K562 (cell line): ENCODE measurements around the gene ZNF597. TPM values are rescaled to one million over a fixed set of nuclear protein-coding genes. Genes with fewer than 3 reads are reported as not detected.

Experiments used
- ATAC-seq: fragments of 200-7000 bp; cut with Tn5 transposase; 3 replicates; pipeline ENCODE4 v1.9.1; 2020; ENCODE audit warnings: moderate library complexity
- BruUV-seq: library from RNA; stranded (reverse); fragments of 400-500 nt; replicated peaks from 2 replicates; lab custom pipeline; 2021; lab: Mats Ljungman, UMichigan
- CTCF ChIA-PET: fragments of 300-600 bp; formaldehyde crosslinking; extraction: SDS; loops from one replicate; lab custom pipeline; 2021; ENCODE audit warnings: low intra/inter-chr PET ratio; lab: Yijun Ruan, JAX
- POLR2A ChIA-PET: fragments of 300-600, 350-650 bp; sonication (Branson Sonifier 250); formaldehyde crosslinking; extraction: SDS; loops from one replicate; lab custom pipeline; 2021; ENCODE audit warnings: antibody characterized with exemption, inconsistent platforms; lab: Yijun Ruan, JAX
- DNase-seq, 4 experiments: peaks; one replicate each; pipeline versions ENCODE4 v3.0.0 to v3.0.0-alpha.2; 2011 to 2018; ENCODE audit warnings: low spot score in 3 of 4, mixed read lengths in 3 of 4; ENCODE audit errors: extremely low read depth in 1 of 4
- FAIRE-seq: peaks from 2 replicates; lab custom pipeline; 2011; peaks lifted over from hg19 to GRCh38; lab: Jason Lieb, UNC
- H2AFZ ChIP-seq: 2 replicates; pipeline ENCODE4 v1.6.0; 2011; ENCODE audit warnings: low read depth, low read length, control low read depth, inconsistent platforms
- H3K27ac ChIP-seq: fragments of 200-600 bp; 3 replicates; pipeline ENCODE4 v1.8.0; 2011; ENCODE audit warnings: low read depth, mild to moderate bottlenecking, control low read depth, inconsistent platforms, low read length, moderate library complexity, mixed read lengths; ENCODE audit errors: extremely low read depth
- H3K27me3 ChIP-seq, 2 experiments: fragments of 300-600 bp in 1 of 2; 2 replicates in 1 of 2; 3 replicates in 1 of 2; pipeline versions ENCODE4 v1.6.0 to v1.8.0; 2011; ENCODE audit warnings: inconsistent platforms in 2 of 2, low read length in 2 of 2, mild to moderate bottlenecking in 1 of 2, mixed read lengths in 1 of 2, moderate library complexity in 1 of 2; ENCODE audit not compliant: control insufficient read depth in 2 of 2, insufficient read depth in 2 of 2
- H3K36me3 ChIP-seq: fragments of 300-600 bp; 3 replicates; pipeline ENCODE4 v1.8.0; 2011; ENCODE audit warnings: mild to moderate bottlenecking, low read length, inconsistent platforms; ENCODE audit not compliant: control insufficient read depth, insufficient read depth
- H3K4me1 ChIP-seq, 2 experiments: fragments of 200-600 bp in 1 of 2; replicated peaks in 1 of 2; 2 replicates in 1 of 2; 3 replicates in 1 of 2; pipeline versions ENCODE4 v1.5.1 to v1.8.0; 2011; ENCODE audit warnings: inconsistent platforms in 2 of 2, low read length in 2 of 2, mild to moderate bottlenecking in 1 of 2, mixed read lengths in 1 of 2, moderate library complexity in 1 of 2; ENCODE audit not compliant: control insufficient read depth in 2 of 2, insufficient read depth in 2 of 2
- H3K4me2 ChIP-seq: 2 replicates; pipeline ENCODE4 v1.6.1; 2011; ENCODE audit warnings: low read length, control low read depth, inconsistent platforms, mixed read lengths; ENCODE audit not compliant: insufficient read depth
- H3K4me3 ChIP-seq: fragments of 200-600 bp; sonication (generic), shearing (Covaris generic); 2 replicates; pipeline ENCODE4 v1.5.1; 2016; ENCODE audit warnings: control low read depth, inconsistent platforms
- H3K79me2 ChIP-seq: fragments of 200-600 bp; 3 replicates; pipeline ENCODE4 v1.8.0; 2011; ENCODE audit warnings: low read length, inconsistent platforms; ENCODE audit not compliant: control insufficient read depth, insufficient read depth
- H3K9ac ChIP-seq, 2 experiments: 2 replicates each; pipeline versions ENCODE4 v1.6.0 to v1.6.1; 2011; ENCODE audit warnings: low read depth in 2 of 2, low read length in 2 of 2, control low read depth in 1 of 2, inconsistent platforms in 1 of 2, mild to moderate bottlenecking in 1 of 2, mixed read lengths in 1 of 2; ENCODE audit not compliant: insufficient read depth in 1 of 2
- H3K9me1 ChIP-seq: one replicate; pipeline ENCODE4 v1.6.0; 2011; ENCODE audit warnings: inconsistent platforms, mild to moderate bottlenecking, low read length, moderate library complexity; ENCODE audit not compliant: control insufficient read depth, insufficient read depth
- H3K9me3 ChIP-seq: replicated peaks from 2 replicates; pipeline ENCODE4 v1.5.1; 2011; ENCODE audit warnings: low read depth, low read length, inconsistent platforms; ENCODE audit not compliant: control insufficient read depth, insufficient read depth
- H4K20me1 ChIP-seq: replicated peaks from 2 replicates; pipeline ENCODE4 v1.6.1; 2011; ENCODE audit warnings: low read length, inconsistent platforms, mixed read lengths; ENCODE audit not compliant: control insufficient read depth, insufficient read depth
- AFF1 ChIP-seq, 2 experiments: fragments of 450-650 bp; IDR thresholded peaks; 2 replicates each; pipeline ENCODE4 v1.6.1; 2018; ENCODE audit warnings: mild to moderate bottlenecking in 2 of 2, low read depth in 1 of 2; ENCODE audit not compliant: partially characterized antibody in 2 of 2
- CBX2 ChIP-seq: fragments of 200-600 bp; sonication (generic); IDR thresholded peaks from one replicate; pipeline ENCODE4 v1.6.1; 2012; ENCODE audit warnings: mild to moderate bottlenecking, low read length, inconsistent platforms; ENCODE audit not compliant: insufficient read depth, poor library complexity, severe bottlenecking
- PCBP1 ChIP-seq: fragments of 200-400 bp; formaldehyde crosslinking; IDR thresholded peaks from 2 replicates; pipeline ENCODE4 v1.6.1; 2018; ENCODE audit warnings: mild to moderate bottlenecking, low read depth, low read length; ENCODE audit not compliant: poor library complexity, severe bottlenecking
- POLR2B ChIP-seq: fragments of 450-650 bp; IDR thresholded peaks from 2 replicates; pipeline ENCODE4 v1.6.1; 2018; ENCODE audit warnings: low read depth; ENCODE audit not compliant: partially characterized antibody
- SREBF2 ChIP-seq: sonication (generic); formaldehyde crosslinking; IDR thresholded peaks from 2 replicates; pipeline ENCODE4 v1.4.0; 2020; ENCODE audit warnings: mild to moderate bottlenecking, missing genetic modification reagents
- UBTF ChIP-seq, 2 experiments: IDR thresholded peaks; 2 replicates each; pipeline ENCODE4 v1.6.1; 2012; ENCODE audit warnings: improper control_type of control experiment in 2 of 2, low read depth in 2 of 2, low read length in 2 of 2, borderline replicate concordance in 1 of 2
- ZFX ChIP-seq: sonication (generic); formaldehyde crosslinking; IDR thresholded peaks from 2 replicates; pipeline ENCODE4 v1.8.0; 2022; ENCODE audit warnings: mild to moderate bottlenecking, missing genetic modification reagents, moderate library complexity
- ZNF384 ChIP-seq: IDR thresholded peaks from 2 replicates; pipeline ENCODE4 v1.6.1; 2012; ENCODE audit warnings: low read depth, low read length, improper control_type of control experiment
- ZNF717 ChIP-seq: fragments of 250-450 bp; sonication (Bioruptor Pico); IDR thresholded peaks from 2 replicates; pipeline ENCODE4 v1.5.0; 2021
- WGBS: fragments of 100-300 bp; shearing (Covaris generic); methylation state at CpG from one replicate; pipeline ENCODE4 v1.1.6; 2016; ENCODE audit warnings: low coverage, mixed read lengths; ENCODE audit not compliant: insufficient coverage; ENCODE audit errors: missing lambda C conversion rate; 5-methylcytosine and 5-hydroxymethylcytosine counted together
- in situ Hi-C: fragments of 300-500 bp; cut with MboI; formaldehyde crosslinking; loops from 4 replicates; pipeline ENCODE4 v1.15.0; 2018; ENCODE audit warnings: inconsistent platforms, mixed read lengths
- intact Hi-C: fragments of 100-400 bp; cut with micrococcal nuclease; formaldehyde crosslinking; loops from 2 replicates; pipeline ENCODE4 v1.14.2; 2022
- polyA plus RNA-seq, 8 experiments: library from polyadenylated mRNA; depleted of rRNA in 4 of 8; stranded (reverse) in 5 of 8; unstranded in 3 of 8; fragments of >200 nt; fragmentation: Nextera tagmentation in 2 of 8; fragmentation: Illumina TruSeq in 1 of 8; extraction: Ambion mirVana in 2 of 8; extraction: Trizol in 1 of 8; gene quantifications; 2 replicates each; pipeline versions ENCODE4 v1.2.1 to v1.2.3, GENCODE V29; 2011 to 2014; ENCODE audit warnings: inconsistent platforms in 1 of 8, missing spikeins in 1 of 8
- total RNA-seq, 7 experiments: library from RNA; depleted of rRNA in 6 of 7; stranded (reverse); fragments of >200 nt in 6 of 7; fragmentation: Illumina TruSeq in 2 of 7; extraction: Trizol in 2 of 7; gene quantifications; 2 replicates each; pipeline versions ENCODE4 v1.2.1 to v1.2.3, GENCODE V29; 2011 to 2021; ENCODE audit warnings: low replicate concordance in 1 of 7

ZNF597 gene
- total and polyA plus RNA-seq, 9 of the 15 experiments (the other 6 are each of a cell fraction or from before 2014, with no cell fraction given): 0.14 to 0.68 (median 0.42) TPM

GRCh38 chr16:3444032-3444388, 706 bp upstream of the ZNF597 start (continued):
- TF ChIP-seq UBTF (IDR thresholded peaks at IDR 0.05; ENCODE audit: borderline replicate concordance in 1 of 2, low read depth in 2 of 2, low read length in 2 of 2) (no peak), ZNF384 (no peak), ZFX (CRISPR knock-in tag) (peak; percentile 8; the same call in 1 of the 2 replicates), SREBF2 (CRISPR knock-in tag) (no peak), PCBP1 (no peak)

GRCh38 chr16:3439637-3440036, 3.7 kb downstream of the ZNF597 start:
- Histone ChIP-seq H3K36me3 (no peaks in the 10 kb centered on the region), H4K20me1 (no peaks in the 10 kb centered on the region), H3K4me3 (no peak overlapping the region), H3K4me2 (no peak overlapping the region), H3K9ac (no peak overlapping the region), H3K27ac (no peak overlapping the region), H3K27me3 (peaks cover 4 to 7% of the 10 kb centered on the region in 2 experiments; a peak in 3 of 5 replicates), H2AFZ (no peak overlapping the region), H3K9me1 (no peaks in the 10 kb centered on the region), H3K79me2 (no peaks in the 10 kb centered on the region), H3K4me1 (no peaks in the 10 kb centered on the region; a peak in 1 of 5 replicates), H3K9me3 (no peaks in the 10 kb centered on the region; the same call in 1 of the 2 replicates)
- ATAC-seq (no peak), FAIRE-seq (no peak), DNase-seq (no peak)
- ChIA-PET POLR2A (no interaction called here), CTCF (no interaction called here)
- 23% methylated on average over 4 of the region's 4 CpGs for WGBS
- in situ Hi-C loops (no loop called here), intact Hi-C loops (no loop called here)
- no TSS peak for BruUV-seq
- TF ChIP-seq CBX2: no peak
- no peak for TF ChIP-seq POLR2B
- peak in 1 of 2 experiments; percentile 88 for TF ChIP-seq AFF1 (IDR thresholded peaks at IDR 0.05; ENCODE audit: low read depth in 1 of 2, partially characterized antibody in 2 of 2)
- no peak for TF ChIP-seq ZNF717 (CRISPR knock-in tag)
